Sigmoid colon (tissue), 4 donors: ENCODE measurements around the gene SYMPK.

ENCODE experiments used
- CTCF ChIP-seq, 4 experiments: fragments of 450-650 bp in 3 of 4; fragments of 200-600 bp in 1 of 4; IDR thresholded peaks; one replicate each; pipeline ENCODE4 v1.5.1; 2016 to 2019; ENCODE audit warnings: antibody characterized with exemption in 4 of 4, mild to moderate bottlenecking in 3 of 4, moderate library complexity in 2 of 4
- EP300 ChIP-seq, 4 donors: sonication (generic); formaldehyde crosslinking; IDR thresholded peaks; one replicate each; pipeline ENCODE4 v1.6.1; 2017; ENCODE audit warnings: antibody characterized with exemption in 4 of 4
- POLR2A ChIP-seq, 2 donors: fragments of 450-650 bp; IDR thresholded peaks; one replicate each; pipeline ENCODE4 v1.6.1; 2016; ENCODE audit warnings: antibody characterized with exemption in 2 of 2, mild to moderate bottlenecking in 2 of 2, moderate library complexity in 2 of 2
- POLR2AphosphoS5 ChIP-seq, 4 donors: sonication (generic); formaldehyde crosslinking; IDR thresholded peaks; one replicate each; pipeline ENCODE4 v1.6.1; 2017; ENCODE audit warnings: antibody characterized with exemption in 4 of 4

DNA sequence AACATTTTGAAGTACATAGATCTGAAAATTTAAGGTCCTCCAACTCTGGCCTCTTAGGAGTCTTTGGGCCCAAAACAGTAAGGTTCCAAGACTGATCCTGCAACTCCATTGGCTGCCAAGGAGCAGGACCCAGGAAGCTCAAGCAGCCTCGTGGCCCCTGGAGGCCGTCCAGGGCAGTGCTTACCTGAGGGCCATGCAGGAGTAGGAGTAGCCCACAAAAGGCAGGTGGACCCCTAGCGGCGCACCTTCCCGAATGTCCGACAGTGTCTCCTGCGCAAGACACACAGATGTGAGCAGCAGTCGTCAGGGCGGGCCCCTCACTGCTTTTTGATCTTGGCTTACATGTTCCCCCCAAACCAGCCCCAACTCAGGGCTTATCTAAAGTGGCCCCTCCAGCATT lies 88.2 kb downstream of the SYMPK start:
- TF ChIP-seq CTCF (IDR thresholded peaks at IDR 0.05), result no peak
- no peak for TF ChIP-seq EP300 (IDR thresholded peaks at IDR 0.05)
- no peak for TF ChIP-seq POLR2AphosphoS5 (IDR thresholded peaks at IDR 0.05)
- TF ChIP-seq POLR2A (IDR thresholded peaks at IDR 0.05), result no peak
